ENCODE results near the gene SH3BP5.

DNA sequence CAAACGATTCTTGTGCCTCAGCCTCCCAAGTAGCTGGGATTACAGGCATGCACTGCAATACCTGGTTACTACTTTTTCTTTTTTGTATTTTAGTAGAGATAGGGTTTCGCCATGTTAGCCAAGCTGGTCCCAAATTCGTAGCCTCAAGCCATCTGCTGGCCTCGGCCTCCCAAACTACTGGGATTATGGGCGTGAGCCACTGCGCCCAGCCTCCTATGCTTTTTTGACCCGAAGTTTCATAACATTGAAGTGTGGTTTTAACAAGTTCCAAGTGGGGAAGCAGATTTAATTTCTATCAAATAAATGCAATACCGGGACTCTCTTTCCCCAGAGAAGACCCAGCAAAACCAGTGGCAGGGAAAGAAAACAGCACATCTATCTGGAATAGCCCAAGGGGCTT lies 13.7 kb downstream of the SH3BP5 start:
- TF ChIP-seq GATA3 (IDR thresholded peaks at IDR 0.05; ENCODE audit: low read depth, low read length) (no peak), GATA2 (IDR thresholded peaks at IDR 0.05; ENCODE audit: low read depth, low read length) (no peak)

Data from SH-SY5Y (cell line).